HS-27A (cell line): Measurements from ENCODE around the gene CAPNS1.
"Not testable (repeated sequence)": the region's sequence is repeated elsewhere in the genome, so short reads cannot be mapped to it uniquely, and the experiment has no call there.

Experiments
- DNase-seq: peaks from one replicate; pipeline ENCODE4 v3.0.0-alpha.2; 2012; ENCODE audit warnings: low read depth, missing footprints

CAPNS1 gene

GRCh38 chr19:36151144-36152018, 11.5 kb downstream of the CAPNS1 start:
- no peak for DNase-seq

GRCh38 chr19:36152019-36152351, 12.1 kb downstream of the CAPNS1 start:
- no peak for DNase-seq

GRCh38 chr19:36152352-36153091, 12.7 kb downstream of the CAPNS1 start, which contains the start of gene COX7A1:
Gene COX7A1 (minus strand): TSS chr19:36152447. CDS start chr19:36152407, 40 bp downstream.
- no peak for DNase-seq

DNA sequence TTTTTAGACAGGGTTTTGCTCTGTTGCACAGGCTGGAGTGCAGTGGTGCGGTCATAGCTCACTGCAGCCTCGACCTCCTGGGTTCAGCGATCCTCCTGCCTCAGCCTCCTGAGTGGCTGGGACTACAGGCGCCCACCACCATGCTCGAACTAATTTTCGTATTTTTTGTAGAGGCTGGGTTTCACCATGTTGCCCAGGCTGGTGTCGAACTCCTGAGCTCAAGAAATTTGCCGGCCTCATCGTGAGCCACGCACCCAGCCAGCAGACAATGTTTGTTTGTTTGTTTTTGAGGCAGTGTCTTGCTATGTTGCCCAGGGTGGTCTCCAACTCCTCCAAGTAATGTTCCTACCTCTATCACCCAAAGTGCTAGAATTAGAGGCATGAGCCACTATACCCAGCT, 13.3 kb downstream of the CAPNS1 start:
- DNase-seq = no peak

GRCh38 chr19:36160821-36161596, 21.1 kb downstream of the CAPNS1 start:
- DNase-seq = no peak

DNA sequence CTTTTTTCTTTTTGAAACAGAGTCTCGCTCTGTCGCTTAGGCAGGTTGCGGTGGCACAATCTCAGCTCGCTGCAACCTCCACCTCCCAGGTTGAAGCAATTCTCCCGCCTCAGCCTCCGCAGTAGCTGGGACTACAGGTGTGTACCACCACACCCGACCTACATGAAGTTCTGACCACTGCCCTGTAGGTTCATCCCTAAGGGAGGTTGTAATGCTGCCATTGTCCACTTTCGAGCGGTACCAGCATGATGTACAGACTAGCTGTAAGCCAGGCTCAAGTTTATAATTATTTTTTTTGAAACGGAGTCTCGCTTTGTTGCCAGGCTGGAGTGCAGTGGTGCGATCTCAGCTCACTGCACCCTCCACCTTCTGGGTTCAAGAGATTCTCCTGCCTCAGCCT, 23.9 kb downstream of the CAPNS1 start:
- no peak for DNase-seq

GRCh38 chr19:36169084-36169760, 29.4 kb downstream of the CAPNS1 start:
- DNase-seq = no peak

DNA sequence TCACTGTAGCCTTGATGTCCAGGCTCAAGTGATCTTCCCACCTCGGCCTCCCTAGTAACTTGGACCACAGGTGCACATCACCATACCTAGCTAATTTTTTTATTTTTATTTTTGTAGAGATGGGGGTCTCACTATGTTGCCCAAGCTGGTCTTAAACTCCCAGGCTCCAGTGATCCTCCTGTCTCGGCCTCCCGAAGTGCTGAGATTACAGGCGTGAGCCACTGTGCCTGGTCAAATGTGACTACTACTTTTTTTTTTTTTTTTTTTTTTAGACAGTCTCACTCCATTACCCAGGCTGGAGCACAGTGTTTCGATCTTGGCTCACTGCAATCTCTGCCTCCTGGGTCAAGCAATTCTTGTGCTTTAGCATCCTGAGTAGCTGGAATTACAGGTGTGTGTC, 33.0 kb downstream of the CAPNS1 start:
- DNase-seq = no peak

DNA sequence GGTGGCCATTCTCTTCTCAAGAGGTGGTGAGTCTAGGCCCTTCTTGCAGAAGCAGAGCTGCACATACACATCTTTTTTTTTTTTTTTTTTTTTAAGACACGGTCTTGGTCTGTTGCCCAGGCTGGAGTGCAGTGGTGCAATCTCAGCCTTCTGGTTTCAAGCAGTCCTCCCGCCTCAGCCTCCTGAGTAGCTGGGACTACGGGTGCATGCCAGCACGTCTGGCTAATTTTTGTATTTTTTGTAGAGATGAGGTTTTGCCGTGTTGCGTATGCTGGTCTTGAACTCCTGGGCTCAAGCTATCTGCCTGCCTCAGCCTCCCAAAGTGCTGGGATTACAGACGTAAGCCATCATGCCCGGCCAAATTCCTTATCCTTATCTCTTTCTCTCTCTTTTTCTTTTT, 34.0 kb downstream of the CAPNS1 start:
- DNase-seq = not testable (repeated sequence)

GRCh38 chr19:36179077-36179476, 39.2 kb downstream of the CAPNS1 start:
- DNase-seq = not testable (repeated sequence)

DNA sequence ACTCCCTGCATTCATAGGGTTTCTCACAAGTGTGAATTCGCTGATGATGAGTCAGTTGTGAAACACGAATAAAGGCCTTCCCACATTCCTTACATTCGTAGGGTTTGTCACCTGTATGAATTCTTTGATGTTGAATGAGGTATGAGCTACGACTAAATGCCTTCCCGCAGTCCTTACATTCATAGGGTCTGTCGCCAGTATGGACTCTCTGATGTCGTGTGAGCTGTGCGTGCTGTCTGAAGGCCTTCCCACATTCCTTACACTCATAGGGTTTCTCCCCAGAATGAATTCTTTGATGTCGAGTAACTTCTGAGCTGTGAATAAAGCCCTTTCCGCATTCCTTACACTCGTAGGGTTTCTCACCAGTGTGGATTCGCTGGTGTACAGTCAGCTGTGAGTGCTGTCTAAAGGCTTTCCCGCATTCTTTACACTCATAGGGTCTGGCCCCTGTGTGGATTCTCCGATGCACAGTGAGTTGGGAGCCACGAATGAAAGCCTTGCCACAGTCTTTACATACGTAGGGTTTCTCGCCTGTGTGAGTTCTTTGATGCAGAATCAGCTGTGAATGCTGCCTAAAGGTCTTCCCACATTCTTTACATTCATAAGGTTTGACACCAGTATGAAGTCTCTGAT, 42.9 kb downstream of the CAPNS1 start:
- DNase-seq = no peak

- no peak for DNase-seq
Observed at GRCh38 chr19:36183245-36183628, 43.4 kb downstream of the CAPNS1 start.

DNA sequence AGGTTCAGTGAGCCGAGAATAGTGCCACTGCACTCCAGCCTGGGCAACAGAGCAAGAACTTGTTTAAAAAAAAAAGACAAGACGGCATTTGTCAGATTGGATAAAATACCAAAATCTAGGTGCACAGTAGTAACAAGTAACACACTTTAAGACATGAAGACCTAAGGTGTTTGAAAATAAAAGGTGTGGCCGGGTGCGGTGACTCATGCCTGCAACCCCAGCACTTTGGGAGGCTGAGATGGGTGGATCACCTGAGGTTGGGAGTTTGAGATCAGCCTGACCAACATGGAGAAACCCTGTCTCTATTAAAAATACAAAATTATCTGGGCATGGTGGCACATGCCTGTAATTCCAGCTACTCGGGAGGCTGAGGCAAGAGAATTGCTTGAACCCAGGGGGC, 46.9 kb downstream of the CAPNS1 start:
- DNase-seq = not testable (repeated sequence)

DNA sequence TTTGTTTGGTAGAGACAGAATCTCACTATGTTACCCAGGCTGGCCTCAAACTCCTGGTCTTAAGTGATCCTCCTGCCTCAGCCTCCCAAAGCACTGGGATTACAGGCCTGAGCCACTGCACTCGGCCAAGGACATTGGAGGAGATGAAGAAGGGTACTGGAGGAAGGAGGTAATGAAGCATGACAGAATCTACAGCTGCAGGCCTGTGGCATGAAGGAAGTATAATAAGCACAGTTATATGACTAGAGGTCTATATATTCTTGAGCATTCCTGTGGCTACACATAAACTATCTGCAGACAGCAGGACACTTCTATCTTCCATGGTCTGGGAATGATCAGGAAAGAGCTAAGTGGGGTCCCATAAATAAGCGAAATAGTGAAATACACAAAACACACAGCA, 56.4 kb downstream of the CAPNS1 start:
- DNase-seq = no peak

DNA sequence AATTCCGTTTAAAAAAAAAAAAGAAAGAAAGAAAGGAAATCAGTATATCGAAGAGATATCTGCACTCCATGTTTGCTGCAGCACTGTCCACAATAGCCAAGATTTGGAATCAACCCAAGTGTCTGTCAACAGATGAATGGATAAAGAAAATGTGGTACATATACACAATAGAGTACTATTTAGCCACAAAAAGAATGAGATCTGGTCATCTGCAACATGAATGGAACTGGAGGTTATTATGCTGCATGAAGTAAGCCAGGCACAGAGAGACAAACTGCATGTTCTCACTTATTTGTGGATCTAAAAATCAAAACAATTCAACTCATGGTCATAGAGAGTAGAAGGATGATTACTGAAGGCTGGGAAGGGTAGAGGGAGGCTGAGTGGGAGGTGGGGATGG, 58.3 kb downstream of the CAPNS1 start:
- no peak for DNase-seq
